Natural killer cell treated with Interleukin-12 subunit alpha and Interleukin-12 subunit beta and Interleukin-15 and Interleukin-18, amount 100 ng/mL, for 72 hours (primary cell): ENCODE results near the gene CRAT. TPM values are rescaled to one million over a fixed set of nuclear protein-coding genes. Genes with fewer than 3 reads are reported as not detected.

Experiments used
- ATAC-seq, 2 donors: fragments of 150-1000 bp; cut with Tn5 transposase in 1 of 2; sonication (Bioruptor Pico), chemical (Tn5 transposase) in 1 of 2; 2 replicates each; pipeline ENCODE4 v1.10.0; 2021
- DNase-seq: peaks from one replicate; pipeline ENCODE4 v3.0.0; 2022; ENCODE audit warnings: low spot score
- H3K27ac Mint-ChIP-seq, 2 donors: 1 replicate in 1 of 2; 2 replicates in 1 of 2; pipeline ENCODE4 v1.8.0; 2022; ENCODE audit warnings: mixed read lengths in 2 of 2, mild to moderate bottlenecking in 1 of 2, moderate library complexity in 1 of 2
- H3K27me3 Mint-ChIP-seq, 2 donors: 1 replicate in 1 of 2; 2 replicates in 1 of 2; pipeline ENCODE4 v1.8.0; 2022; ENCODE audit warnings: mixed read lengths in 2 of 2
- H3K36me3 Mint-ChIP-seq: one replicate; pipeline ENCODE4 v1.8.0; 2022; ENCODE audit warnings: mixed read lengths
- H3K4me1 Mint-ChIP-seq, 2 donors: 1 replicate in 1 of 2; 2 replicates in 1 of 2; pipeline ENCODE4 v1.8.0; 2022; ENCODE audit warnings: low read depth in 2 of 2, mixed read lengths in 2 of 2, mild to moderate bottlenecking in 1 of 2
- H3K4me3 Mint-ChIP-seq: one replicate; pipeline ENCODE4 v1.8.0; 2022; ENCODE audit warnings: mixed read lengths
- H3K9me3 Mint-ChIP-seq: 2 replicates; pipeline ENCODE4 v1.8.0; 2022; ENCODE audit warnings: mixed read lengths
- total RNA-seq, 2 donors: library from RNA; stranded (reverse); gene quantifications; one replicate each; pipeline ENCODE4 v1.2.3, GENCODE V29; 2022

Gene CRAT
- total RNA-seq, 2 donors from 2014 or later = 11.9 to 12.7 TPM

DNA sequence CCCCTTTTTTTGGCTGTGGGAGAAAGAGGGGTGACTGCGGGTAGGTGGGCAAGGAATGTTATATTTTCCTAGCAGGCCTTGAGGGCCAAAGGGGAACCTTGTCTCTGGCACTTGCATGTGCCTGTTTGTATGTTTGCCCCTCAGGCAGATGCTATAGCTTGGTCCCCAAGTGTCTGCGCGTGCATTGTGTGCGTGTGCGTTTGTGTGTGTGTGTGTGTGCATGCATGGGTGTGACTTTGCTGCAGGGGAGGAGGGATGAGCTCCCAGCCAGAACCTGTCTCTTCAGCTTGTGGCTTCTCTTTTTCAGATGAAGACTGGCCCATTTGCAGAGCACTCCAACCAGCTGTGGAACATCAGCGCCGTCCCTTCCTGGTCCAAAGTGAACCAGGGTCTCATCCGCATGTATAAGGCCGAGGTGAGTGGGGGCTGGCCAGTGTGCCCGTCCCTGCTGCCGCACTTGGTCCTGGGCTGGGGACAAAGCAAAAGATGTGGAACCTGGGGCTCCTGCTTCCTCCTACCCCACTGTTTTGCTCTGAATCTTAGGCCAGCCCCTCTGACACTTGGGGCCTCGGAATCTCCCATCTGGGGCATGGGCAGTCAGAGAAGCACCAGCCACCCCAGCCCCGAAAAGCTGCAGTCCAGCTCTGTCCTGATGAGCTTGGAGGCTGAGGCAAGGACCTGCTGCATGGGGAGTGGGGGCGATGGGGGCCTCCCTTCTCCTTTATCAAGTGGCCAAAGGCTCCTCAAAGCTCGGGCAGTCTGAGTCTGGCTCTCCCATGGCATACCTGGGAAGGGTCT, 31.7 kb upstream of the CRAT start:
- no peak overlapping the region for H3K4me3 Mint-ChIP-seq
- ATAC-seq (no peak), DNase-seq (no peak)
- peak overlapping the region in 1 of 2 donors; percentile 66 for H3K27ac Mint-ChIP-seq
- H3K36me3 Mint-ChIP-seq = no peaks in the 10 kb centered on the region
- peaks cover 20 to 31% of the 10 kb centered on the region in 2 donors for H3K4me1 Mint-ChIP-seq
- no peaks in the 10 kb centered on the region for H3K27me3 Mint-ChIP-seq
- H3K9me3 Mint-ChIP-seq = no peaks in the 10 kb centered on the region

DNA sequence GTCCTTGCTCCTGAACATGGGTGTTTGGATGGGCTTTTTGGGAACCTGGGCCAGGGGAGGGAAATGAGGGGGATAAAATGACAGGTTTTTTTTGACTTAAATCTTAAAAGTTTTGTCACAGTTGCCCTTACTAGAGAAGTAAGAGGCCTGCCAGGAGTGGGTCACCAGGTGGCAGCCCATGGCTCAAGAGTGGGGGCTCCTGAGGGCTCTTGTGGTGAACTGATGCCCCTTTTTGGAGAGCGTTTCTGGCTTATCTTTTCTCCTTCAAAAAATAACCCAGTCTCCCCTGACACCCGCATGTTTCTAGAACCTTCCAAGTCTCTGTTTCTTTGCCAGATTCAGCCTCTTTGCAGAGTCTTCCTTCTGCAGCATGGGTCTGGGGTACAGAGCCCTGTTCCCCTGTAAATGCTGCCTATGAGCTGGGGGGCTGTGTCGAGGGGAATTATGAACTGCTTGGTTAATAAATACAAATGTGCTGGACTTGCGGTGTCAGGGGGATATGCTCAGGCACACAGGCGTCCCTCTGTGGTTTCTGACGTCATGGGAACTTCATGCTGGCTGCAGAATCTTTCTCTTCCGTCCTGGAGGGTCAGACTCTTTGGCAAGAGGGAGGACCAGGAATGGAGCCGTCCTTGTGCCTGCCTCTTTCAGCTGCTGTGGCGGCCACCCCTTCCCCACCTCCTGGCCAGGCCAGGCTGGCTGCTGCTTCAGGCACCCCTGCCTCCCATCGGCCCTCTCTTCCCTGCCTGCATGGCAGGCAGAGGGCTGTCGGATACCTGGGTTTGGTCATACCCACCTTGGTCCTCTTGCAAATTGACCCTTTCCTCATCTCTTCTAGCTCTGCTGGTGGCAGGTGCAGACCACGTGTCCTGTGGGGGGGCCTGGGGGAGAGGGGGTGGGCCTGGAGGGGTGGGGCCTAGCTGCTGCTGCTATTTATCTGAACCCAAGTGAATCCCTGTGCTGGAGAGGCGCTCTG, 30.8 kb upstream of the CRAT start:
- H3K36me3 Mint-ChIP-seq = no peaks in the 10 kb centered on the region
- peaks cover 20 to 31% of the 10 kb centered on the region in 2 donors for H3K4me1 Mint-ChIP-seq
- peak overlapping the region; percentile 62 for H3K4me3 Mint-ChIP-seq
- ATAC-seq = no peak
- no peaks in the 10 kb centered on the region for H3K27me3 Mint-ChIP-seq
- peak overlapping the region; percentile 89 to 94 for H3K27ac Mint-ChIP-seq
- DNase-seq = no peak
- no peaks in the 10 kb centered on the region for H3K9me3 Mint-ChIP-seq

DNA sequence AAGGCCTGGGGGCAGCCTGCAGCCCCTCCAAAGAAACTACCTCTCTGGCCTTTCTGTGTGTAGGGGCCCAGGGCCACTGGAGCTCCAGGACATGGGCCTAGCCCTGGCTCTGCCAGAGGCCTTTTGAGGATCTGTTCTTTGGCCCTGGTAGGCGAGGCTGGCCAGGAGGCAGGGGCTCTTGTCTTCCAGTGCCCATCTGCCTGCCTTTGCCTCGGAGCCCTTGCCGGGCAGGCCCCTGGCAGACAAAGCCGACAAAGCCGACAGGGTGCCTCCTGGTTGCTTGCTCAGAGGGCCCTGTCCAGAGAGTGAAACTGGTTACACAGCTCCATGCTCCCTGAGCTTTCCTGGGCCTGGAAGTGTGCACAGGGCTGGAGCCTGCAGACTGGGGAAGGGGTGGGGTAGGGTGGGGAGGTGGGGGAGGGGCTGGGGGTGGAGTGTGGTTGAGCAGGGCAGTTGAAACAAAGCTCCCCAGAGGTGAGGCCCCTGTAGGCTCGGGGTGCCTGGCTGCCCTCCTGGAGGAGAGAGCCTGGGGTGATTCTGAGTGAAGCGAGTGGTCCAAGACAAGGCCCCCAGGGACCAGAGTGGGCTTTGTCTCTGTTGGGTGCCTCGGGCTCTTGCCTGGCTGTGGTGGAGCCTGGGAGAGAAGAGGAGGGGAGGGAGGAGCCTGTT, 29.9 kb upstream of the CRAT start:
- DNase-seq (no peak), ATAC-seq (peak; percentile 18 to 62)
- Mint-ChIP-seq H3K4me3 (peak overlapping the region; percentile 86), H3K9me3 (no peaks in the 10 kb centered on the region), H3K27ac (peak overlapping the region; percentile 89 to 94), H3K4me1 (peaks cover 20 to 31% of the 10 kb centered on the region in 2 donors), H3K36me3 (no peaks in the 10 kb centered on the region), H3K27me3 (no peaks in the 10 kb centered on the region)

DNA sequence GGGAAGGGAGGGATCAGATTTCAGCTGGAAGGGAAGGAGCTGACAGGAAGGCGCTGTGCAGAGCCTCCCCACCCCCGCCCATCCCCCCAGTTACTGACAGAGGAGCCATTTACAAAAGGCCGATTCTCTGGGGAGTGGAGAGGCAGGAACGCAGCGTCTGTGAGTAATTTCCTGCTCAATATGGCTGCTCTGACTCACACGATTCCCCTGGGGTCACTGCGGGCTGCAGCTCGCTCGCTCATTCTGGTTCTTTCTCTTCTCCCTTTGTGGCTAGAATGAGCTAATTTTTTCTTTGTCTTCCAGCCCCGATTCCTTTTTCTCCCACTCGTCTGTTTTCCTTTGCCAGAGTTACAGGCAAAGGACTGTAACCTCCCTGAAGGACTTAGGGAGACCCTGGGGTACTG, 29.4 kb upstream of the CRAT start:
- H3K4me3 Mint-ChIP-seq = peak overlapping the region; percentile 86
- no peaks in the 10 kb centered on the region for H3K27me3 Mint-ChIP-seq
- H3K36me3 Mint-ChIP-seq = no peaks in the 10 kb centered on the region
- ATAC-seq (peak; percentile 93 to 94), DNase-seq (peak; percentile 87)
- peak overlapping the region; percentile 89 to 94 for H3K27ac Mint-ChIP-seq
- no peaks in the 10 kb centered on the region for H3K9me3 Mint-ChIP-seq
- H3K4me1 Mint-ChIP-seq = peaks cover 20 to 31% of the 10 kb centered on the region in 2 donors

DNA sequence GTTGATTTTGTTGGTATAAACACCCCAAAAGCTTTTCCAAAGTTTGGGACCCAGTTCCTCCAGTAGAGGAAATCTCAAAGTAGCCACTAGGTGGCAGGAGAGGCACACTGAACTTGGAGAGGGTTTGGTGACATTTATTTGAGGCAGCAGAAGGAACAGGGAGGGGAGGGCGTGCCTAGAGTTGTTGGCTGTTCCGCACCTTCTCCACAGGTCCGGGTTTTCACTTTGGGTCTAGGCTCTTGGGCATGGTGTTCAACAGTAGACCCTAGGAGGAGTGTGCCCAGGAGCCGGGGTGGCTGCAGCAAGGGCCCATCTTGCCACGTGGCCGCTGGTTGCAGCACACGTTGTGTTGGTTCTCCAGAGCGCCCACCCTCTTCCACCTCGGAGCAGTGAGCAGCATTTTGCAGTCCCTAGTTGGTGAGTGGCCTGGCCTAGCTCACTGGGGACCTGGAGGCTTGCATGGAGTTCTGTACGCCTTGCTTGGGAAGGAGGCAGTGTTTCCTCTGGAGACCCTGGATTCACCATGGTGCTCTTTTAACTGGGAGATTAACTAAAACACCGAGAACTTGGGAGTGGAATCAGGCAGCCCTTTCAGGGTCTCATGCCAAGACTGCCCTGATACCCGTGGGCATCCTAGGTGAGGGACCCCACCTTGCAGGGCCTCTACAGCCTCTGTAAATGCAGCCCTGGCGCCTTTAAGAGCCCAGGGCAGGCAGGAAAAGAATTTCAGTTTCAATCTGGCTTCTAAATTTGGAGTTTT, 28.8 kb upstream of the CRAT start:
- H3K36me3 Mint-ChIP-seq = no peaks in the 10 kb centered on the region

DNA sequence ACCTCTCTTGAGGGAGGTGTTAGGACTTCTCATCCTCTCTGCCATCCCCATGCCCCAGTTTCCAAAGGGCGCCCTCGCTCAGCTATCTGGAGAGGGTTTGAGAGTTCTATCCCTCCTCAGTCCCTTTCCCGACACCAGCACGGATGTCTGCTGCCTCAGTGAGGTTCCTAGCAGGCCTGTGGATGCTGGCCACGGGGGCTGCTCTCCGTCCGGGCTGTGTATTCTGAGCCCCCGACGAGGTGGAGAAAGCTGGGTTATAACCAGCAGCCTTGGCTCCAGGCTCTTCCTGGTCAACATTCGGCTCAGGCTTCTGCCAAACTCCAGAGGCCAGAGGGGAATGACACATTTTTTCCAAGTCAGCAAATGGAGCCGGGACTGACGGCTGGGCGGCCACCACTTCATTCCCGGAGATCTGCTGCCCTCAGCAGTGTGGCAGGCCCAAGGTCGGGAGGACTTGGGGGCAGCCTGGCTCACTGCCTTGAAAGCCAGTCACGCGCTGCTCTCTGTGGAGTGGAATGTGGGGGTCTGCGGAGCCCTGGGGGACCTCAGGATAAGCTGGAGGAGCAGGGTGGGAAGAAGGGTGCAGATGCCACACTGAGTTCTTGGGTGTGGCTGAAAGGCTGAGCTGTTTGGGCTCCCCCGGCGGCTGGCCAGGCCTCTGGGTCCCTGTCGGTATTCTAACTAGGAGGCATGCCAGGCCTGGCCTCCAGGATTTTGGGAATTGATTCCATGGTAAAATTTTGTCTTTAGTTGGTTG, 28.1 kb upstream of the CRAT start:
- H3K9me3 Mint-ChIP-seq = no peaks in the 10 kb centered on the region
- ATAC-seq = no peak

More for the DNA sequence above, 28.8 kb upstream of the CRAT start:
- Mint-ChIP-seq H3K9me3 (no peaks in the 10 kb centered on the region), H3K4me1 (peaks cover 20 to 31% of the 10 kb centered on the region in 2 donors), H3K27me3 (no peaks in the 10 kb centered on the region), H3K4me3 (peak overlapping the region; percentile 86), H3K27ac (peak overlapping the region; percentile 89 to 94)
- peak; percentile 63 to 67 for ATAC-seq
- DNase-seq = peak; percentile 75

DNA sequence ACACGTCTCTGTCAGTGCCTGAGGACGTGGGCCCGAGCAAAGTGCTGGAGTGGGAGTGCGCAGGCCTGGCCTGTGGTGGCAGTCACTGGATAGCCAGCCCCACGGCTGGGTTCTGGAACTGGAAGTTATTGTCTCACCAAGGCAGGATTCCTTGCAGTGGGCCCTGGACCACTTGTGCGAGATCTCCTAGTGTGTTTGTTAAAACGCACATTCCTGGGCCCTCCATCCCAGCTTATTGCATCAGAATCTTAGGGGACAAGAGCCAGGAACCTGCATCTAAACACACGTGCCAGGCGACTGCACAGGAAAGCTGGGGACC, 27.5 kb upstream of the CRAT start:
- H3K9me3 Mint-ChIP-seq = no peaks in the 10 kb centered on the region
- H3K4me1 Mint-ChIP-seq = peaks cover 20 to 34% of the 10 kb centered on the region in 2 donors
- H3K4me3 Mint-ChIP-seq = no peak overlapping the region
- no peak overlapping the region for H3K27ac Mint-ChIP-seq
- peaks cover 6% of the 10 kb centered on the region for H3K36me3 Mint-ChIP-seq
- ATAC-seq = no peak
- H3K27me3 Mint-ChIP-seq = no peaks in the 10 kb centered on the region
- no peak for DNase-seq

More for the DNA sequence above, 28.1 kb upstream of the CRAT start:
- peak overlapping the region; percentile 89 to 94 for H3K27ac Mint-ChIP-seq
- H3K4me1 Mint-ChIP-seq = peaks cover 20 to 33% of the 10 kb centered on the region in 2 donors
- H3K4me3 Mint-ChIP-seq = peak overlapping the region; percentile 86
- H3K36me3 Mint-ChIP-seq = peaks cover 3% of the 10 kb centered on the region
- no peak for DNase-seq
- no peaks in the 10 kb centered on the region for H3K27me3 Mint-ChIP-seq

DNA sequence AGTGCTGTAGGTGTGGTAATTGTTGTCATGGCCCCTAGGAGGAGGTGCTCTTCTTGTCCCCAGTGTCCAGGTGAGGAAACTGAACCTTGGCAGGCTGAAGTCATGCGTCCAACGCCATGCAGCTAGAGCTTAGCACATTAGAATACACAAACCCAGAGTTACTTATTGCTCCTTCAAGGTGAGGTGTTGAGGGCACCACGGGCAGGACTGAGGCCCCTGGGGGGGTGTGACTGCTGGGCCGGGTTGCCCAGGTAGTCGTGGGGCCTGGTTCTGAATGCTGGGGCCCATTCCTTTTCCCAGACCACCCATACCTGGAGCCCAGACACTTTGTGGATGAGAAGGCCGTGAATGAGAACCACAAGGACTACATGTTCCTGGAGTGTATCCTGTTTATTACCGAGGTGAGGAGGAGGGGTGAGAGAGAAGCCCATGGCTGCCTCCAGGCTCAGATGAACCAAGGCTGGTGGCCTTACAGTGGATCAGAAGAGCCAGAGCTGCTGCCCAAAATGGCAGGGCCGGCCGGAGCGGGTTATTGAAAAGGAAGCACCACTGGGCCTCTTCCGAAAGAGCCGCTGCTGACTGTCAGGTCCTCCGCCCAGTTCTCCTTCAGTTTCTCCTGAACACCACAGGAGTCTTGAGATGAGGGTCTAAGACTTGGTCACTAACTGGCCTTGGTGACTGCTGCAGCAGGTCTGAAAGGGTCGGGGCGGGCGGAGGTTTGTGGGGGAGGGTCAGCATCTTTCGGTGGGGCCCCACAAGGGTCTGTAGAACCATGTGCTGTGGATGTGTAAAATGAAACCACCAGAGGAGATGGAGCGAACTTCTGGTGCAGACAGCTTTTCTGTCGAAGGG, 26.9 kb upstream of the CRAT start:
- H3K27me3 Mint-ChIP-seq = no peaks in the 10 kb centered on the region
- peaks cover 6% of the 10 kb centered on the region for H3K36me3 Mint-ChIP-seq
- peak overlapping the region in 1 of 2 donors; percentile 58 for H3K27ac Mint-ChIP-seq

DNA sequence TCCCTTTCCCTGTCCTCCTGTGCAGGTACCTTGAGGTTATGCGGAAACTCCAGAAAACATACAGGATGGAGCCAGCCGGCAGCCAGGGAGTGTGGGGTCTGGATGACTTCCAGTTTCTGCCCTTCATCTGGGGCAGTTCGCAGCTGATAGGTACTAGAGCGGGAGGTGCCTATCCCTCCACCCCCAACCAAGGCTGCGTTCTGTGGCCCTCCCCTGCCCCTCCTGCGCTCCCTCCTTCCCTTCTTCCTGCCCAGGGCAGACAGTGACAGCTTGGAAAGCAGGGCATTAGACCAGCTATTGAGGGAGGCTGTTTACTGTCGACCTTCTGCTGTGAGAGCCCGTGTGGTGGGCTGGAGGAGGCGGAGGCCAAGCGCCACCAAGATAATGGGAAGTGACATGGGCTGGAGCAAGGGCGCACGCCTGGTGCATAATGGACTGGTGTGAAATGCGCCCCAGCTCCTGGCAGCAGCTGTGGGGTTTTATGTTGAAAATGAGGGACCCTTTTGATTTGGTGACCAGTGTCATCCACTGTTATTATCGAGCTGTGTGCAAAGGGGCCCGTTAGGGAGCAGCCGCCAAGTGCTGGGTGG, 25.9 kb upstream of the CRAT start:
- H3K4me1 Mint-ChIP-seq = peaks cover 22 to 29% of the 10 kb centered on the region in 2 donors
- H3K27me3 Mint-ChIP-seq = no peaks in the 10 kb centered on the region
- DNase-seq (no peak), ATAC-seq (no peak)
- no peak overlapping the region for H3K27ac Mint-ChIP-seq
- H3K9me3 Mint-ChIP-seq = no peaks in the 10 kb centered on the region
- H3K36me3 Mint-ChIP-seq = peaks cover 6% of the 10 kb centered on the region
- H3K4me3 Mint-ChIP-seq = no peak overlapping the region

More for the DNA sequence above, 26.9 kb upstream of the CRAT start:
- Mint-ChIP-seq H3K4me1 (peaks cover 18 to 29% of the 10 kb centered on the region in 2 donors), H3K9me3 (no peaks in the 10 kb centered on the region), H3K4me3 (no peak overlapping the region)
- ATAC-seq (no peak), DNase-seq (no peak)

DNA sequence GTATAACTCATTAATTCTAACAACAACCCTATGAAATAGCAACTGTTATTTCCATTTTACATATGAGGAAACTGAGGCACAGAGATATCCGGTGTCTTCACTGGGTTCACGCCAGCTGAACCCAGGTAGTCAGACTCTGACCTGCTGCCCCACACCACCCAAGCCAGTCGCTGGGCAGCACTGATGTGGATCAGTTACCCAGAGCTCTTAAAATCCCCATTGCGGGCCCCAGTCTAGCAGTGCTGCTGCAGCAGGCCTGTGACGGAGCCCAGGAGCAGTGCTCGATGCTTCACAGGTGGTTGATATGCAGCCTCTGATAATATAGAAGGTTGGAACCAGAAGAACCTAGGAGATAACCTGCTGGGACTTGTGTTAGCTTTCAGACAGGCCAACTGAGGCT, 24.9 kb upstream of the CRAT start:
- peaks cover 19 to 21% of the 10 kb centered on the region in 2 donors for H3K4me1 Mint-ChIP-seq
- no peaks in the 10 kb centered on the region for H3K9me3 Mint-ChIP-seq
- no peaks in the 10 kb centered on the region for H3K27me3 Mint-ChIP-seq
- H3K4me3 Mint-ChIP-seq = no peak overlapping the region
- DNase-seq (no peak), ATAC-seq (no peak)
- peaks cover 12% of the 10 kb centered on the region for H3K36me3 Mint-ChIP-seq
- H3K27ac Mint-ChIP-seq = no peak overlapping the region

DNA sequence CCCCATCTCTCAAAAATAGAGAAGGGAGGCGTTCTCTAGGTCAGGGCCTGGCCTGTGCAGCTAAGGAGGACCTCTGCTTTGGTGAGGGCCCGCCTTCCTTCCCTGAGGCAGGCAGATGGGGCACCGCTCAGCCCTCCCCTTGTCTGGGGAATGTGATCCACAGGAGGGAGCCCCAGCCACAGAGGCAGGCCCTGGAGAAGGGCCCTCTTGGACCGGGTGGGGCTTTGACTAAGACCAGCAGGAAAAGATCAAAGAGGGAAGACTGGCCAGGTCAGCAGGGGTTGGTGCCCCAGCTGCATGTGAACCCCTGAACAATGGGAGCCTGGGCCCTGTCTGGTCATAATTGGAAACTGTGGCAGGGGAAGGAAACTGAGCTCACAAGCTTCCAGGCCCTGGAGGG, 22.5 kb upstream of the CRAT start:
- no peak for DNase-seq
- no peak overlapping the region for H3K27ac Mint-ChIP-seq
- no peak for ATAC-seq
- H3K36me3 Mint-ChIP-seq = peaks cover 12% of the 10 kb centered on the region
- H3K4me1 Mint-ChIP-seq = peaks cover 6% of the 10 kb centered on the region in 2 donors
- H3K4me3 Mint-ChIP-seq = no peak overlapping the region
- no peaks in the 10 kb centered on the region for H3K9me3 Mint-ChIP-seq
- H3K27me3 Mint-ChIP-seq = no peaks in the 10 kb centered on the region
